HCEC 1CT (cell line): ENCODE data around the gene XRN1.
"Not testable (repeated sequence)": the region's sequence is repeated elsewhere in the genome, so short reads cannot be mapped to it uniquely, and the experiment has no call there.

ENCODE experiments used
- DNase-seq: peaks from one replicate; pipeline ENCODE4 v3.0.0-alpha.2; 2017

The XRN1 gene

DNA sequence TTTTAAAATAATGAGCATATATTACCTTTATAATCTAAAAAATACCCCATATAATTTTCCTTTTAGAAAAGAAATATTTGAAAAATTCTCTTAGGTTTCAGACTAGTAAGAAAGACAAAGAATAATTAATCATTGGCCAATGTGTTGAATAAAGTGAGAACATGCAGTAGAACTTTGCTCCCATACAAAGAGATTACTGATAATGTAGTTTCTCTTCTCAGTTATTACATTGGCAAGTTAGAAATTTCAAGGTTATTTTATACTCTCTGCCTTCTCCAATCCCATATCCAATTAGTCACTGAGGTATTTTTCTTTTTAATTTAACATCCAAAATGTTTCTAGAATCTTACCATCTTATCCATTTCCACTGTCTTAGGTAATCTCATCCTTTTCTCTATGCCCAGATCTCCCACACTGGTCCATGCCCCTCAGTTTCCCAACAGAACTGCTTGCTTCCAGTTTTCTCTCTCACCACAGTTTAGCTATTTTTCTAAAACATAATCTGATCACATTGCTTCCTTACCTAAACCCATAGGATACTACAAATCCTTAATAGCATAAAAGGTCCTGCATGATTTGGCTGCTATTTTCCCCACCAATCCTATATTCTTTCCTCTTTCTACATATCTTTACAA lies 10.8 kb downstream of the XRN1 start:
- DNase-seq: no peak

GRCh38 chr3:142434503-142434902 lies 13.3 kb downstream of the XRN1 start:
- no peak for DNase-seq

DNA sequence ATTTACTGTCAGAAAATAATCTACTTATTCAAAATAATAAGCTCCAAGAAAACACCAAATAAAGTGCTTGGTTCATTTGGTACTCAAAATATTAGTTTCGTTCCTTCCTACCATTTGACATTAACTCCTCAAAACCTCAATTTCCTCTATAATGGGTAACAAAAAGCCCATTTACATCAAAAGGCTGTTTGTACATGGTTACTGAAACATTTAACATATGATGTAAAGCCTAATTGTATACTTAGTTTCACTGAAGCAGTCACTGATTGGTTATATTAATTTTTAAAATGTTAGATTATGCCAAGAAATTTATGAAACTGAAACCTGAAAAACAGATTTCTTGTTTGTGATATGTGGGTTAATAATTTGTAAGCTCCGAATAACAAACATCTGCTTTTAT lies 14.7 kb downstream of the XRN1 start:
- DNase-seq: no peak

GRCh38 chr3:142429582-142429981 lies 18.3 kb downstream of the XRN1 start:
- DNase-seq: no peak

GRCh38 chr3:142424754-142425153 lies 23.1 kb downstream of the XRN1 start:
- no peak for DNase-seq

- no peak for DNase-seq
Observed at GRCh38 chr3:142418926-142419592, 28.8 kb downstream of the XRN1 start.

DNA sequence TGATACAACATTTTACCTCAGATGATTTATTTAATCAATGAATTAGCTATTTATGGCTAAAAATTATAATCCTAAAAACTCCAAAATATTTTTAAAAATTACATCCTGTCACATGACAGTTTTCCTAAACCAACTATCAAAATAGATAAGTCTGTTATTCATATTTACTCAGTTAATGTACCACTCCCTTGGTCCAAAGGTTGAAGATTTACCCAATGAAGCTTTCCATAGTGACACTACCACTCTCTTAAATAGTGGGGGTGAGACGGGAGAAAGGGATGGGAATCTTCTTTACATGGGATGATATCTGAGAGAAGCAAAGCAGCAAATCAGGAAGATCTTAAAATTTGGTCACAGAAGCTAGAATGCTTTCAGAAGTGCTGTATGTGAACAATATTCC lies 30.5 kb downstream of the XRN1 start:
- no peak for DNase-seq

DNA sequence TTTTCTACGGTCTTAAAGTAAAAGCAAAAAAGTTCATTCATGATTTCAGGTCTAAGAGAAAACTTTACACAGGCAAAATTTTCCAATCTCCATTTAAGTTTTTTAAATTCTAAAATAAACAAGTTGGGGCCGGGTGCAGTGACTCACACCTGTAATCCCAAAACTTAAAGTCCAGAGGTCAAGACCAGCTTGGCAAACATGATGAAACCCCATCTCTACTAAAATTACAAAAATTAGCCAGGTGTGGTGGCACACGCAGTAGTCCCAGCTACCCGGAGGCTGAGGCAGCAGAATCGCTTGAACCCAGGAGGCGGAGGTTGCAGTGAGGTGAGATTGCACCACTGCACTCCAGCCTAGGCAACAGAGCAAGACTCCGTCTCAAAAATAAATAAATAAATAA lies 47.3 kb downstream of the XRN1 start:
- not testable (repeated sequence) for DNase-seq

DNA sequence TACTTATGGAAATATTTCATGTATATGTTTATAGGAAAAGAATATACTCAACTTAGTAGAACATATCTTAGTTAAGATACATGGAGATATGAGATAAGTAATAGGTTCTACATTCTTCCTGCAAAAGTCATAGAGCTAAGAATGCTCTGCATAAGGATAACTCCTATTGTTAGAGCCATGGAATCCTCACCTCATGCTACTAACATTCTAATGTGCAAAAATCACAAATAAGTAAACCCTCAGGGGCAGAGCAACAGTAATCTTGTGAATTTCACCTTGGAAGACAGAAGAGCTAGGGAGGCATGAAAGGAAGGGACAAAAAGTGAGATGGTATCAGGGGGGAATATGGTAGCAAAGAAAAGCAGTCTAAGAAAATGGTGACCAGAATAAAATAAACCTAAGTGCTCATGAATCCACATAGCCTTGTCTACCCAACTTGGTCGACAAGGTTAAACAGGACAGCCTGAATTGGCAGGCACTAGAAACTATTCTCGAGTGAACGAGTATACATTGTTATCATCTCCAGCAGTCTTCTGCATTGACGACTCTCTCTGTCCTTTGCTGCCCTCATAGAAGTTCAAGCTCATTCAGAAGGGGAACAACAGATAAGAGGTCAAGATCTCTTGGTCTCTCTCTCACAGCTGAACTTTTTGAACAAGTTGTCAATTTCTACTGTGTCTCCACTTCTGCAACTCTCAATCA lies 52.8 kb downstream of the XRN1 start:
- DNase-seq: no peak

DNA sequence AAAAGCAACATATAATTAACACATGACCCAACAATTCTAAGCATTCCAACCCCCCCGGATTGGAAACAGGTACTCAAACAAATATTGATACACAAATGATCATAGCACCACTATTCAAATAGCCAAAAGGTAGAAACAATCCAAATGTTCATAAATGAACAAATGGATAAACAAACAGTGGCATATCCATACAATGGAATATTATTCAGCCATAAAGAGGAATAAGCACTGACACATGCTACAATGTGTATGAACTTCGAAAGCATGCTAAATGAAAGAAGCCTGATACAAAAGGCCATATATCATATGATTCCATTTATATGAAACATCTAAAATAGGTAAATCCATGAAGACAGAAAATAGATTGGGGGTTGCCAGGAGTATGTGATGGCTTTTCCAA lies 62.8 kb downstream of the XRN1 start:
- DNase-seq: no peak

GRCh38 chr3:142374687-142375086 lies 73.2 kb downstream of the XRN1 start:
- DNase-seq: no peak

GRCh38 chr3:142369576-142369975 lies 78.3 kb downstream of the XRN1 start:
- not testable (repeated sequence) for DNase-seq

- no peak for DNase-seq
Observed at GRCh38 chr3:142366434-142366833, 81.4 kb downstream of the XRN1 start.

DNA sequence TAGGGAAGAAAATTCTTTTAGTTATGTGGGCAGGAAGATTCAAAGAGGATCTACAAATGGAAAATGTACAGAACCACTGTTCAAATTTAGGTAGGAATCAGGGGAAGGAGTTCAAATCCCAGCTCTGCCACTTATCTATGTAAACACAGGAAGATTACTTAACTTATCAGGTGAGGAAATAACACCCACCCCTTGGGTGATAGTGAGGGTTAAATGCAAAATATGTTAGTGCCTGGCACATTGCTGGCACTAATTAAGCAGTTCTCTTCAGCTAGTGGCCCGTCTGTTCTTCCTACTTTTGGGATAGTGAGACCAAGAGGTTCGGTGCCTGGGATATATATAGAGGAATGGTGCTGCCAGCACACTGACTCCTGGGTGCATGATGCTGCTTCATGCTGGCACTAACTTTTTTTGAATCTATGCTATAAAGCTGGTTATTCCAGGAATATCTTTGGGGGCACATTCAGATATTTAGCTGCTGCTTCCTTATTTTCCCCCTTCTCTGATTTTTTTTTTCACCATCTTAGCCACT lies 83.8 kb downstream of the XRN1 start:
- no peak for DNase-seq

DNA sequence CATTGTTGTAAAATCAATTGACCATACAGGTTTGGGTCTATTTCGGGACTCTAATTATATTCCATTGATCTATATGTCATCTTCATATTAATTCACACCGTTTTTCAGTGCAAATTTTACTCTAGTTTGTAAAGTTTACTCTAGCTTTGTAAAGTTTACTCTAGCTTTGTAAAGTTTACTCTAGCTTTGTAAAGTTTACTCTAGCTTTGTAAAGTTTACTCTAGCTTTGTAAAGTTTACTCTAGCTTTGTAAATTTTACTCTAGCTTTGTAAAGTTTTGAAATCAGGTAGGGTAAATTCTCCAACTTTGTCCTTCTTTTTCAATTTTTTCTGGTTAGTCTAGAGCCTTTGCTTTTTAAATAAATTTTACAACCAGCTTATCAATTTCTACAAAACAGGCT lies 84.4 kb downstream of the XRN1 start:
- DNase-seq: not testable (repeated sequence)

- DNase-seq: no peak
Observed at GRCh38 chr3:142359367-142359766, 88.5 kb downstream of the XRN1 start.

DNA sequence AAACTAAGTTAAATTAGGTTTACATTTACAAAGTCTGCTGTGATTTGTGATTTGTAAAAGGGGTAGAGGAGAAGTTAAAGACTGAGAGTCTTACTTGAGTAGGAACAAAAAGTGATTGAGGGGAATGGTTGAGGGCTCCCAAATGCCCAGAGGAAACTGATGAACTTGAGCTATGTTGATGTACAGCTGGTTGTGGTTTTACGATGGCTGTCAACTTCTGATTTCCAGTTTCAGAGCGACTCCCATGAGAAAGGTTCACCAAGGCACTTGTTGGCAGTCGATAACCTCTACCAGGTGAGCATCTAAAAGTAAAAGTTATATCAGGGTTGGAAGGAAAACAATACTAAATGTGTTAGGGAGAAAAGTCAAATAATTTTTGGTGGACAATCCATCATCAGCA lies 91.0 kb downstream of the XRN1 start:
- no peak for DNase-seq

DNA sequence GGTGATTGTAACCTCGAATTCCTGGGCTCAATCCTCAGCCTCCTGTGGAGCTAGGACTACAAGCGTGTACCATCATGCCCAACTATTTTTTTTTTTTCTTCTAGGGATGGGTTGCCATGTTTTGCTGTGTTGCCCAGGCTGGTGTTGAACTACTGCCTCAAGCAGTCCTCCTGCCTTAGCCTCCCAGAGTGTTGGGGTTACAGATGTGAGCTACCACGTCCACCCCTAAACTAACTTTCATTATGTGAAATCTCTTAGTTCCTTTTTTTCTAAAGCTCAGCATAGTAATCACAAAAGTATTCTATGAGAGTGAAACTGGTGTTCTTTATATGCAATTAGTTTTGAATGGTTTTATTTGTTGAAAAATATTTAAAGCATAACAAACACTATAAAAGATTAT lies 92.1 kb downstream of the XRN1 start:
- no peak for DNase-seq

DNA sequence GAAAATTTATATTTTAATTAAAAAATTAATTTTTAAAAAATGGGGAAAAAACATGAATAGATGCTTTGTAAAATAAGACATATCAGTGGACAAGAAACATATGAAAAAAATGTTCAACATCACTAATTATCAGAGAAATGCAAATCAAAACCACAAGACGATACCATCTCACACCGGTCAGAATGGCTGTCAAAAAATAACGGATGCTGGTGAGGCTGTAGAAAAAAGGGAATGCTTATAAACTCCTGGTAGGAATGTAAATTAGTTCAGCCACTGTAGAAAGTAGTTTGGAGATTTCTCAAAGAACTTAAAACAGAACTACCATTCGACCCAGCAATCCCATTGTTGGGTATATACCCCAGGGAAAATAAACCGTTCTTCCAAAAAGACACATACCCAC lies 93.8 kb downstream of the XRN1 start:
- no peak for DNase-seq

- DNase-seq: peak; percentile 13
Observed at GRCh38 chr3:142353571-142353970, 94.3 kb downstream of the XRN1 start.

GRCh38 chr3:142352698-142353097 lies 95.1 kb downstream of the XRN1 start:
- DNase-seq: not testable (repeated sequence)

DNA sequence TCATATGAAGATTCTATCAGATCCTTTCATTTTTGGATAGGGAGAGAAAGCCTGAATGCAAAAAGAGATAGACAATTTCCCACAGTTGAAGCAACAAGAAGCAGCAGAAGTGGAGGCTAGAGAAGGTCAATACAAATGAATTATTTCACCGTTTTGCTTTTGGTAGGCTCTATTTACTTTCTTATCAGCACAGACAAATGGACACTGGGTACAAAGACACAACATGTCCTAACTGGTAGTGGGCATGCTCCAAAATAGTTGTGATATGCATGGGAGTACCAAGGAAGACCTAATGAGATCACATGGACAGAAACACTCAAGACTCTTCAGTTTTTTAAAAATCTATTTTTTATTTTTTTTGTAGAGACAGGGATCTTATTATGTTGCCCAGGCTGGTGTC lies 99.4 kb downstream of the XRN1 start:
- no peak for DNase-seq

DNA sequence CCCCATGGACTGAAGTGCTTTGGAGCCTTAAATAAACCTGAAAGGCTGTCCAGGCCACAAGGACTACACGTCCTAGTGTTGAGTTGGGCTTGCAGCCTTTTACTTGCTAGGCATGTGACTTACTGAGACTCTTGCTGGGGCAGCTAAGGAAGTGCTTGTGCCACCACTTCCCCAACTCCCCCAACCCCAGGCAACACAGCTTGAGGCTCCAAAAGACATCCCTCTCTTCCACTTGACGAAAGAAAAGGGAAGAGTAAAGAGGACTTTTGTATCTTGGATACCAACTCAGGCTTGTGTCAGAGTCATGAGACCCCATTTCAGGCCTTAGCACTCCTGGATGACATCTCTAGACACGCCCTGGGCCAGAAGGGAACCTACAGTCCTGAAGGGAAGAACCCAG lies 109.8 kb downstream of the XRN1 start:
- no peak for DNase-seq

DNA sequence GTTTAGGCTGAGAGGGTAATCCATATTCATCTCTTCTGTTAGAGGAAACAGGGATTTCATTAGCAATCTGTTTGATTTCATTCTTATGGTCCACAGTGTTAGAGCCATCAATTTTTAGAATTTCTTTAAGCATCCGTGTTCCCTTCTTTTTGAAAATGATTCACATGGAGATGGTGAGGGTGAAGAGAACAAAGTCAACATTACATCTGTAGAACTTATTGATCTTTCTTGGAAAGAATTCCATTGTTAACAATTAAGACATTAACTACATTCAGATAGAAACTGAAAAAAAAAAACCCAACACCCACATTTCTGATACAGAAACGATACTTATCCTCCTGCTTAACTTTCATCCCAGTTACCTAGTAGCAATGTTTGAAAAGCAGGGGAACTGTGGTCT lies 115.4 kb downstream of the XRN1 start:
- DNase-seq: no peak
